ENCODE data around the gene UBE2J2.

DNA sequence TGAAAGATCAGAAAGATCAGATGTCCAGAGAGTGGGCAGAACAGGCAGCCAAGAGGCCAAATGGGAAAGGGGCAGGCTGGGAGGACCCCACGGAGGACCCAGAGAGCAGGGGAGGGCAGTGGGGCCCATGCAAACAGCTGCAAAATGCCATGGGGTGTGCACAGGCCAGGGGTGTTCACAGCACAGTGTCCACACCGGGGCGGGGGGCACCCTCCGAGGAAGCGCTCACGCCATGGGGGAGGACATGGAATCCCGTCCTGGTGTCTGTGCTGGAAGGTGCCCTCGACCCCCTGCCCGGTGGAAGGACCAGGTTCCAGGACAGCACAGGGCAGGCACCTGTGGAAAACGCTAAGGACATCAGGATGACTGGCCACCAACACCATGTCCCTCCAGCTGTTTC, 49.3 kb upstream of the UBE2J2 start:
- TF ChIP-seq, protein P1, sequence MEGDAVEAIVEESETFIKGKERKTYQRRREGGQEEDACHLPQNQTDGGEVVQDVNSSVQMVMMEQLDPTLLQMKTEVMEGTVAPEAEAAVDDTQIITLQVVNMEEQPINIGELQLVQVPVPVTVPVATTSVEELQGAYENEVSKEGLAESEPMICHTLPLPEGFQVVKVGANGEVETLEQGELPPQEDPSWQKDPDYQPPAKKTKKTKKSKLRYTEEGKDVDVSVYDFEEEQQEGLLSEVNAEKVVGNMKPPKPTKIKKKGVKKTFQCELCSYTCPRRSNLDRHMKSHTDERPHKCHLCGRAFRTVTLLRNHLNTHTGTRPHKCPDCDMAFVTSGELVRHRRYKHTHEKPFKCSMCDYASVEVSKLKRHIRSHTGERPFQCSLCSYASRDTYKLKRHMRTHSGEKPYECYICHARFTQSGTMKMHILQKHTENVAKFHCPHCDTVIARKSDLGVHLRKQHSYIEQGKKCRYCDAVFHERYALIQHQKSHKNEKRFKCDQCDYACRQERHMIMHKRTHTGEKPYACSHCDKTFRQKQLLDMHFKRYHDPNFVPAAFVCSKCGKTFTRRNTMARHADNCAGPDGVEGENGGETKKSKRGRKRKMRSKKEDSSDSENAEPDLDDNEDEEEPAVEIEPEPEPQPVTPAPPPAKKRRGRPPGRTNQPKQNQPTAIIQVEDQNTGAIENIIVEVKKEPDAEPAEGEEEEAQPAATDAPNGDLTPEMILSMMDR (IDR thresholded peaks at IDR 0.05) = no peak
- TF ChIP-seq CBX2 (IDR thresholded peaks at IDR 0.05; ENCODE audit: borderline replicate concordance, low read depth) = no peak
- TF ChIP-seq RAD21 (conservative IDR thresholded peaks at IDR 0.05 in 1 of 2, IDR thresholded peaks at IDR 0.05 in 1 of 2) = no peak
- TF ChIP-seq CHD4 (IDR thresholded peaks at IDR 0.05; ENCODE audit: borderline replicate concordance) = no peak
- no peak for TF ChIP-seq HDAC2 (IDR thresholded peaks at IDR 0.05)
- no peak for TF ChIP-seq POLR2A (IDR thresholded peaks at IDR 0.05; ENCODE audit: low read length)
- no peak for TF ChIP-seq KDM1A (IDR thresholded peaks at IDR 0.05; ENCODE audit: low read depth)
- TF ChIP-seq EP300 (IDR thresholded peaks at IDR 0.05) = no peak
- no peak for TF ChIP-seq JUN (IDR thresholded peaks at IDR 0.05)
- no peak for TF ChIP-seq MAFK (IDR thresholded peaks at IDR 0.05; ENCODE audit: partially characterized antibody)
- no peak for TF ChIP-seq HOXB13 (CRISPR knock-in tag; IDR thresholded peaks at IDR 0.05; ENCODE audit: low read depth)
